KBM-7 (cell line): ENCODE measurements around the gene PARP4.
"Not testable (repeated sequence)": the region's sequence is repeated elsewhere in the genome, so short reads cannot be mapped to it uniquely, and the experiment has no call there.

Source experiments
- DNase-seq: peaks from one replicate; pipeline ENCODE4 v3.0.0-alpha.2; 2015
- in situ Hi-C: fragments of 300-500 bp; cut with MboI; formaldehyde crosslinking; loops from 2 replicates; pipeline ENCODE4 v1.14.3; 2020; ENCODE audit warnings: low sequenced_read_pairs, low pct_unique_long_range_greater_than_20kb, mixed read lengths

PARP4 gene

GRCh38 chr13:24459234-24459633 is 53.3 kb downstream of the PARP4 start:
- DNase-seq = no peak
- in situ Hi-C loops = no loop called here

DNA sequence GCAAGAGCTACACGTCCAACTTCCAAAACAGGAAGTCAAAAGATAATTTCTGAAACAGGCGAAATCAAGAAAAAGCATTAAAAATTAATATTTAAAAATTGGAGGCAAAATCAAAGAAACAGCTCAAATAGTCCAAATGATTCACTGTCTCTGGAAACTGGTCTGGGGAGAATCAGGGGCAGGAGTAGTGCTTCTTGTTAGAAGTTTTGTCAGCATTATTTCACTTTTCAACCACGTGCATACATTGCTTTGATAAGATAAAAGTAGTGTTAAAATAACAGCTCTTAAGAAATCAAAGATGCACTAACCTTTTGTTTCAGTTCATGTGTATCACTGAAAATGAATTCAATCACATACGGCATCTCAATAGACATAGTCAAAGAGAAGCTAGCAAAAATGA is 53.8 kb downstream of the PARP4 start:
- DNase-seq = no peak

GRCh38 chr13:24456396-24456795 is 56.2 kb downstream of the PARP4 start:
- in situ Hi-C loops = no loop called here
- DNase-seq = no peak

More for the DNA sequence above, 53.8 kb downstream of the PARP4 start:
- in situ Hi-C loops = no loop called here

GRCh38 chr13:24454056-24454455 is 58.5 kb downstream of the PARP4 start:
- in situ Hi-C loops = no loop called here
- no peak for DNase-seq

DNA sequence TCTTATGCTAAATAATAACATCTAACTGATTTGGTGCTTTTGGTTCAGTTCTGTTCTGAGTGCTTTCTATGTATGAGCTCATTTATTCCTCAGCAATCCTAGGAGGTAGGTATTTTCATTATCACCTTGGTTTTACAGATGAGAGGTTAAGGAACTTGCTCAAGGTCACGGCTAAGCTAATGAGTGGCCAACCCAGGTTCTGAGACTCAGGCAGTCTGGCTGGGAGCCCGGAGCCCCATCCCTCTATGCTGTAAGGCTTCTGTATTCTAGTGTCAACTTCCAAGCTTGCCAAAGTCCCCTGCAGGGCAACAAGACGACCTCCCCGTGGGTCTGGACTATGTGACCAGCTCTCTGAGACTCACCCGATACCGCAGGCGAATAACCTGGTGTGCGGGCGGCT is 60.5 kb downstream of the PARP4 start:
- no peak for DNase-seq
- in situ Hi-C loops = no loop called here

DNA sequence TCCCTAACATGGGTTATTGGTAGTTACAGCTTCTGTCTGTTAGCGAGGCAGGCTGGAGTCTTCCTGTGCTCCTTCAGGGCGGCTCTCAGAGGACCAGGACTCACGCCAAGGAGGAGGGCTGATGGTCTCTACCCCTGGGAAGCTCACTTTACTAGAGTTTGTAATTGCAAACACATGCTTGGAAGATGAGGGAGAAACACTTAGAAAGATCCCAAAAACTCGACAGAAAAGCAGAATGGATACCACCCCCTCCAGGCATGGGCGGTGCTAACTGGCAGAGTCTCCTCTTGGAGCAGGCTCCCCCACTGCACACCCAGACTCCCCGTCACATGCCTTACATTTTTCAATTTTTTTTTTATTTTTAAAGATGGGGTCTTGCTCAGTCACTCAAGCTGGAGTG is 62.0 kb downstream of the PARP4 start:
- no peak for DNase-seq
- in situ Hi-C loops = no loop called here

- in situ Hi-C loops, DNase-seq: not testable (repeated sequence)
These were observed 67.7 kb downstream of the PARP4 start for GRCh38 chr13:24444851-24445250.

- in situ Hi-C loops = no loop called here
These were observed 69.2 kb downstream of the PARP4 start for GRCh38 chr13:24443366-24443765.

GRCh38 chr13:24426045-24426444 is 86.5 kb downstream of the PARP4 start:
- in situ Hi-C loops, DNase-seq: not testable (repeated sequence)

More at GRCh38 chr13:24443366-24443765, 69.2 kb downstream of the PARP4 start:
- DNase-seq = no peak

DNA sequence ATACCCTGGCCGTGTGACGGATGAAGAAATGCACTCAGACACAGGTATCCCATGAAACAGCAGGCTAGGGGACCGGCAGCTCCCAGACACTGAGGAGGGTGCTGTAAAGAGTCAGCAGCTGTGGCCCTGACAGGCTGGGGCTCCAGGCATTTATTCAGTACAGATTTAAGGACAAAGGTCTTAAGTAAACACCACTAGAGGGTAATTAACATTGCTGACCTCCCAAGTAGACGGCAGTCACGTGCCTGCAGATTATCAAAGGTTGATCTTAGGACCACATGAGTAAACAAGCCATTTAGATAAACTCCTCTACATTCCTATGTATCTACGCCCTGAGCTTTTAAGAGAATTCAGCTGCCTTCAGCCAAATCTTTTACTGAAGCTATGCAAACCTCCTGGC is 92.9 kb downstream of the PARP4 start:
- DNase-seq, in situ Hi-C loops: not testable (repeated sequence)

DNA sequence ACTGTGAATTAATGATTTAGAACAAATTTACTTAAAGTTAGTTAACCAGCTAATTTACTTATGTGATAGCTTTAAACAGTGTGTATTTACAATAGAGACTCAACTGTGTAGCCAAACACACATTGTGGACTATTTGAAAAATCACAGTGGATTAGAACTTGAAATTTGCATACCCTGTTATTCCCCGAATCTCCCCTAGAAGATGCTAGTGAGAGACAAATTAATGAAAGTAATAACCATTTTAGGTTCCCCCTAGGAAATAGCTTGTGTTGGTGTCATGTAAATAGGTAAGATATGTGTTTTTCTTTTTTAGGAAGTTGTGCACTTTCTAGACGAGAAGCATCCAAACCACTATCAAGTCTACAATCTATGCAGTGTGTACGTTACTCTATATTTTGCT is 104.7 kb downstream of the PARP4 start:
- no peak for DNase-seq
- in situ Hi-C loops = no loop called here

DNA sequence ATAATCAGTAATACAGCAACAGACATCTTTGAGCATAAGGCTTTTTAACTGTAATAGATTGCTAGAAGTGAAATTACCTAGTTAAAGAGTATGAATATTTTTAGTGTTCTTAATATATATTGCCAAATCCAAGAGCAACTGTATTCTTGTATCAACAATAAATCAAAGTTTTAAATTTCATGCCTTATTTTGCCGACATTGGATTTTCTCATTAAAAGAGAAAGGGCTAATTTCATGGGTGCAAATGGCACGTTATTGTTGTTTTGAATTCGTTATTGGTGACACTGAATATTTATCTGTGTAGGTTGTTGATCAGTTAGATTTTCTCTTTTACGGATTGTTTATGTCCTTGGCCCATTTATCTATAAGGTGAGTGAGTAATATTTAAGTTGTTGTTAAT is 106.1 kb downstream of the PARP4 start:
- no peak for DNase-seq
- in situ Hi-C loops = no loop called here

DNA sequence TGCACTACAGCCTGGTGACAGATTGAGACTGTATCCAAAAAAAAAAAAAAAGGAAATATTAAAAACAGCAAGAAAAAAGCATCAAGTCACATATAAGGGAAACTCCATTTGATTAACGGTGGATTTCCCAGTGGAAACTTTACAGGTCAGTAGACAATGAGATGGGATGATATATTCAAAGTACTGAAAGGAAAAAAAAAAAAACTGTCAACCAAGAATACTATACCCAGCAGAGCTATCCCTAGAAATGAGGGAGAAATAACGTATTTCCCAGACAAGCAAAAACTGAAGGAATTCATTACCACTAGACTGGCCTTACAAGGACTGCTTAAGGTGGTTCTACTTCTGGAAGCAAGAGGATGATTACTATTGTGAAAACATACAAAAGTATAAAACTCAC is 115.8 kb downstream of the PARP4 start:
- in situ Hi-C loops = no loop called here
- DNase-seq = no peak

GRCh38 chr13:24392972-24393371 is 119.6 kb downstream of the PARP4 start:
- DNase-seq = no peak
- in situ Hi-C loops = no loop called here

DNA sequence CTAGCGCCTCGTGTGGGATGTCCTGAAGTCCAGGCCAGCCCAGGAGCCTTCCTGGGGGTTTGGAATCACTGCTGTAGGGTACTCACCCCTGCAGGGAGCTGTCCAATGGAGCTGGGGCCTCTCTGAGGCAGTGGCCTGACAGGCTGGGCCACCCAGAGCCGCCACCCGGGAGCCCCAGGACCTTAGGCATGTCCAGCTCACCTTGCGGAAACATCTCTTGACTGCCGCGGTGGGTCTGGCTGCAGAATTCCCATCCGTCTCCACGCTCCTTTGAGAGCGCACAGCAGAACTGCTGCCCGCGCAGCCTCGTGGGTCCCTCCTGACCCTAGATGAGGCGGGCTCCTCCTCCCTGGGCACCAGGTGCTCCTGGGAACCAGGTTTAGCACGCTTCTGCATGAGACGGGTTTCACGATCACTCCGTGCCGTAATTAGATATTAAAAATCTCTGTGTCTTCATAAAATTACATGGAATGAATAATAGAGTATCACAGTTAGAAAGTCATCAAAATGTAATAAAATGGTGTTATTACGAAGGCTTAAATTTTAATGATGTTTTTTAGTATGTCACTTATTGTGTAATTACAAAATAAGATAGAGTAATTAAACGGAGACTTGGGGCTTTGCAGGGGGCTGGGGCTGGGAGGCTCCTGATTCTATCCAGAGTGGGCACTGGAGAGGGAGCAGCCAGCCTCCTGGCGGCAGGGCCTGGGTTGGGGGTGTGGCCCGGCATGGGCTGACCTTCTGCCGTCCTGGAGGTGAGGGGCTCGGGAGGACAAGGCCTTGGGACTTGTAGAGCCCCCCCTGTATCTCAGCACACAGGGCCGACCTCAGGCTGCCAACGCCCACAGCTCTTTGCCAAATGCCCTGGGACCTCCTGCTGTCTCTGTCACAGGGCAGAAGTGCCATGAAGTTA is 120.6 kb downstream of the PARP4 start:
- DNase-seq = not testable (repeated sequence)

DNA sequence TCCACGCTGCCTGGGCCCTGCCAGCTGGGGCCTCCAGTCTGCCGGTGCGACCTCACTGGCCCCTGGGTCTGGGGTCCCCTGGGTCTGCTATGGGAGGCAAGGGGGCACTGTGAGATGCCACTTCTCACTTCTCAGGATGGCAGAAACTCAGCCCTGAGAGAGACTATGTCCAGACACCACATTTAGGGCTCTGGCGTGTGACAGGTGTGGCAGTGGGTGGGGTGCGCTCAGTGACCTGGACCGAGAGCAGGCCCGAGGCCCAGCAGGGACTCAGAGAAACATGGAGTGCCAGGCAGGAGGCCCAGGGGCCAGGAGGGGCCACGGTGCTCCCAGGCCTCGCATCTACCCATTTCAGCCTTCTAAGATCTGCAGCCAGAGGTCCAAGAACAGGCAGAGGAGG is 121.8 kb downstream of the PARP4 start:
- in situ Hi-C loops, DNase-seq: not testable (repeated sequence)

More for the DNA sequence above, 120.6 kb downstream of the PARP4 start:
- in situ Hi-C loops = not testable (repeated sequence)

- DNase-seq = no peak
- in situ Hi-C loops = no loop called here
These were observed 123.1 kb downstream of the PARP4 start for GRCh38 chr13:24389506-24389905.

DNA sequence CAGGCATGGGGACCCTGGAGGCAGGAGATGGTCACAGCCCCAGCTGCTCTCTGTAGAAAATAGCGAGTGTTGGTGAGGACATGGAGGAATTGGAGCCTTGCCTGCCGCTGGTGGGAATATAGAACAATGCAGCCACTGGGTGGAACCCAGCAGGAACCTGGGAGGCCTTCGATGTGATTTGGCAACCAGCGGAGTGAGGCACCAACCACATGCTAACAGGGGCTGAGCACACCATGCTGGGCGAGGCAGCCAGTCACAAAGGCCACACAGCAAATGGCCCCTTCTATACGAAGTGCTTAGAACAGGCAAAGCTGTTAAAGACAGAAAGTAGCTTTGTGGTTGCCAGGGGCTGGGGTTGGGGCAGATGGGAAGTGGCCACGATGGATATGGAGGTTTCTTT is 123.8 kb downstream of the PARP4 start:
- in situ Hi-C loops = not testable (repeated sequence)

DNA sequence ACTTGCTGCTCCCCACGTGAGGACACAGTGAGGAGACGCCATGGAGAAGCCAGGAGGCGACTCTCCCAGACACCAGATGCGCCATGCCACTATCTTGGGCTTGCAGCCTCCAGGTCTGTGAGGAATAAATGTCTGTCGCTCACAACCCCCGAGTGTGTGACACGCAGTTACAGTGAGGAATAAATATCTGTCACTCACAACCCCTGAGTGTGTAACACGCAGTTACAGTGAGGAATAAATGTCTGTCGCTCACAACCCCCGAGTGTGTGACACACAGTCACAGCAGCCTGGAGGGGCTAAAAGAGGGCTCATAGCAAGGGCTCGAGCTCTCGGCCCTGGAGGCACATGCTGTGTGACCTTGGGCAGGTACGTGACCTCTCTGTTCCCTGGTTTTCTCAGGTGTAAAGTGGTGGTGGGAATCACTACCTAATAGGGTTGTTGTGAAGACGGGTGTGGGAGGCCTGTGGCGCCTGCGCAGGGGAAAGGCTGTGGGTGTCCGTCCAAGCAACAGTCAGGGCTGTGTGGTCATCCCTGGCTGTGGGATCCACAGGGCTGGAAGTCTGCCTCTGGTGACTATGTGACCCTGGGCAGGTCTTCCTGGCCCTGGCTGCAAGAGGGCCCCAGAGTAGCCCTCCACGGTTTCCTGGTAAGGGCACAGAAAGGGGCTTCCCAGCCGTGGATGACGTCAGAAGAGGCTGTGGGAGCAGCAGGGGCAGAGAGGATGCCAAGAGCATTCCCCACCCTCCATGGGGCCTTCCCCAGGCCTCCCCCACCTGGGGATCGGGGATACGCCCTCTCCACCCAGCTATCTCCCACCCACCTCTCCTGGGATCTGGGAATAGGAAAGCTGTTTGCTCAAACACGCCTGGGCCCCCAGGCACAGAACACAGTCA is 125.5 kb downstream of the PARP4 start:
- no peak for DNase-seq
- in situ Hi-C loops = no loop called here

More for the DNA sequence above, 123.8 kb downstream of the PARP4 start:
- not testable (repeated sequence) for DNase-seq

GRCh38 chr13:24385902-24386301 is 126.7 kb downstream of the PARP4 start:
- DNase-seq = no peak
- in situ Hi-C loops = no loop called here
